Measurements from ENCODE around the gene STK38.
"Not testable (repeated sequence)": the region's sequence is repeated elsewhere in the genome, so short reads cannot be mapped to it uniquely, and the experiment has no call there.

STK38 gene

GRCh38 chr6:36489426-36489825 is 57.9 kb downstream of the STK38 start:
- H3K4me1 ChIP-seq (ENCODE audit: control insufficient read depth, low read depth, low read length), result no peaks in the 10 kb centered on the region
- no peaks in the 10 kb centered on the region for H3K27me3 ChIP-seq (ENCODE audit: insufficient read depth, low read length, poor library complexity)
- H2AK5ac ChIP-seq (ENCODE audit: low read length), result no peak overlapping the region
- H2BK5ac ChIP-seq (ENCODE audit: low read length), result no peak overlapping the region
- H2BK15ac ChIP-seq (replicated peaks; ENCODE audit: low read depth), result no peak overlapping the region
- H2BK120ac ChIP-seq (ENCODE audit: low read depth, low read length), result no peak overlapping the region
- H4K5ac ChIP-seq (ENCODE audit: low read length), result no peak overlapping the region
- H3K18ac ChIP-seq (ENCODE audit: low read length), result no peak overlapping the region
- no peaks in the 10 kb centered on the region for H3K79me1 ChIP-seq (ENCODE audit: low read length)
- H3K9ac ChIP-seq (ENCODE audit: low read length), result no peak overlapping the region
- no peaks in the 10 kb centered on the region for H3K79me2 ChIP-seq (ENCODE audit: control insufficient read depth, insufficient read depth, low read length)
- no peak overlapping the region for H3K27ac ChIP-seq (ENCODE audit: low read depth, low read length)
- no CpG with 5 or more reads among the region's 4 CpGs for WGBS (ENCODE audit: extremely low coverage, insufficient coverage, low lambda C conversion rate)
- no peak overlapping the region for H3K4ac ChIP-seq (ENCODE audit: low read depth, low read length)
- no peak overlapping the region for H3K23ac ChIP-seq (ENCODE audit: low read length)
- H3K4me3 ChIP-seq (ENCODE audit: low read length), result no peak overlapping the region
- peaks cover 2% of the 10 kb centered on the region for H3K36me3 ChIP-seq (ENCODE audit: control insufficient read depth, insufficient read depth, low read length)
- no peak overlapping the region for H4K8ac ChIP-seq (ENCODE audit: low read depth, low read length)
- H3K56ac ChIP-seq (ENCODE audit: low read length), result no peak overlapping the region
- H3K4me2 ChIP-seq (ENCODE audit: low read length), result no peak overlapping the region
- no peak for DNase-seq

DNA sequence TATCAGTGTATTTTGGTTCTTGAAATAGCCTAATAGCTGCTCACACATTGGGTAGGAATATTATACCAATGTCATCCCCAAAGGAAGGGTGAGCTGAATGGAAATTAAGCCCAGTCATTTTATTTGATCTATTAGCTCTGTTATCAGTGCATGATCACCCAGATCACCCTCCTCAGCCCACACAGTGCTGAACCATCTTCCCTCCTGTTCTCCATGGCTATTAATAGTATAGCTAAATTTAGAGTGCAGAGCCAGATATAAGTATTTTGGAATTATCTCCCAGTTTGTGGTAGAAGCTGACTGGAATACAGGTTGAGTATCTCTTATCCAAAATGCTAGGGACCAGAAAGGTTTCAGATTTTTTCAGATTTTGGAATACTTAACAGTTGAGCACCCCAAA is 59.1 kb downstream of the STK38 start:
- Histone ChIP-seq H3K4me1 (ENCODE audit: control insufficient read depth, low read depth, low read length) (no peaks in the 10 kb centered on the region), H3K36me3 (ENCODE audit: control insufficient read depth, insufficient read depth, low read length) (peaks cover 4% of the 10 kb centered on the region), H2BK15ac (replicated peaks; ENCODE audit: low read depth) (no peak overlapping the region), H3K9ac (ENCODE audit: low read length) (no peak overlapping the region), H3K79me1 (ENCODE audit: low read length) (no peaks in the 10 kb centered on the region), H3K27ac (ENCODE audit: low read depth, low read length) (no peak overlapping the region), H3K18ac (ENCODE audit: low read length) (no peak overlapping the region), H2BK5ac (ENCODE audit: low read length) (no peak overlapping the region), H3K56ac (ENCODE audit: low read length) (no peak overlapping the region), H2AK5ac (ENCODE audit: low read length) (no peak overlapping the region), H3K23ac (ENCODE audit: low read length) (no peak overlapping the region), H3K4me2 (ENCODE audit: low read length) (no peak overlapping the region), H4K8ac (ENCODE audit: low read depth, low read length) (no peak overlapping the region), H3K4me3 (ENCODE audit: low read length) (no peak overlapping the region), H3K27me3 (ENCODE audit: insufficient read depth, low read length, poor library complexity) (no peaks in the 10 kb centered on the region), H3K79me2 (ENCODE audit: control insufficient read depth, insufficient read depth, low read length) (no peaks in the 10 kb centered on the region), H3K4ac (ENCODE audit: low read depth, low read length) (no peak overlapping the region), H4K5ac (ENCODE audit: low read length) (no peak overlapping the region), H2BK120ac (ENCODE audit: low read depth, low read length) (no peak overlapping the region)
- no peak for DNase-seq

GRCh38 chr6:36487698-36488097 is 59.6 kb downstream of the STK38 start:
- no peaks in the 10 kb centered on the region for H3K79me2 ChIP-seq (ENCODE audit: control insufficient read depth, insufficient read depth, low read length)
- no CpG with 5 or more reads among the region's 1 CpG for WGBS (ENCODE audit: extremely low coverage, insufficient coverage, low lambda C conversion rate)
- H3K23ac ChIP-seq (ENCODE audit: low read length), result no peak overlapping the region
- H4K8ac ChIP-seq (ENCODE audit: low read depth, low read length), result no peak overlapping the region
- H2AK5ac ChIP-seq (ENCODE audit: low read length), result no peak overlapping the region
- H3K18ac ChIP-seq (ENCODE audit: low read length), result no peak overlapping the region
- H3K79me1 ChIP-seq (ENCODE audit: low read length), result no peaks in the 10 kb centered on the region
- H3K9ac ChIP-seq (ENCODE audit: low read length), result no peak overlapping the region
- peaks cover 4% of the 10 kb centered on the region for H3K36me3 ChIP-seq (ENCODE audit: control insufficient read depth, insufficient read depth, low read length)
- no peak overlapping the region for H2BK120ac ChIP-seq (ENCODE audit: low read depth, low read length)
- no peak for DNase-seq
- no peak overlapping the region for H3K4ac ChIP-seq (ENCODE audit: low read depth, low read length)
- H3K27ac ChIP-seq (ENCODE audit: low read depth, low read length), result no peak overlapping the region
- no peak overlapping the region for H3K4me2 ChIP-seq (ENCODE audit: low read length)
- H3K4me1 ChIP-seq (ENCODE audit: control insufficient read depth, low read depth, low read length), result no peaks in the 10 kb centered on the region
- no peak overlapping the region for H4K5ac ChIP-seq (ENCODE audit: low read length)
- H2BK5ac ChIP-seq (ENCODE audit: low read length), result no peak overlapping the region
- H3K27me3 ChIP-seq (ENCODE audit: insufficient read depth, low read length, poor library complexity), result no peaks in the 10 kb centered on the region
- H2BK15ac ChIP-seq (replicated peaks; ENCODE audit: low read depth), result no peak overlapping the region
- H3K4me3 ChIP-seq (ENCODE audit: low read length), result no peak overlapping the region
- no peak overlapping the region for H3K56ac ChIP-seq (ENCODE audit: low read length)

- Histone ChIP-seq H3K56ac (ENCODE audit: low read length) (no peak overlapping the region), H3K27me3 (ENCODE audit: insufficient read depth, low read length, poor library complexity) (no peaks in the 10 kb centered on the region), H3K18ac (ENCODE audit: low read length) (no peak overlapping the region), H2BK15ac (replicated peaks; ENCODE audit: low read depth) (no peak overlapping the region), H3K36me3 (ENCODE audit: control insufficient read depth, insufficient read depth, low read length) (peaks cover 11% of the 10 kb centered on the region), H3K23ac (ENCODE audit: low read length) (no peak overlapping the region), H2AK5ac (ENCODE audit: low read length) (no peak overlapping the region), H3K4ac (ENCODE audit: low read depth, low read length) (no peak overlapping the region), H3K4me3 (ENCODE audit: low read length) (no peak overlapping the region), H3K4me1 (ENCODE audit: control insufficient read depth, low read depth, low read length) (no peaks in the 10 kb centered on the region), H3K79me1 (ENCODE audit: low read length) (no peaks in the 10 kb centered on the region), H3K9ac (ENCODE audit: low read length) (no peak overlapping the region), H3K4me2 (ENCODE audit: low read length) (no peak overlapping the region), H4K8ac (ENCODE audit: low read depth, low read length) (no peak overlapping the region), H3K79me2 (ENCODE audit: control insufficient read depth, insufficient read depth, low read length) (no peaks in the 10 kb centered on the region), H4K5ac (ENCODE audit: low read length) (no peak overlapping the region), H2BK5ac (ENCODE audit: low read length) (no peak overlapping the region), H3K27ac (ENCODE audit: low read depth, low read length) (no peak overlapping the region), H2BK120ac (ENCODE audit: low read depth, low read length) (no peak overlapping the region)
- WGBS (ENCODE audit: extremely low coverage, insufficient coverage, low lambda C conversion rate), result no CpG with 5 or more reads among the region's 5 CpGs
- no peak for DNase-seq
Measured at GRCh38 chr6:36484736-36485135, 62.5 kb downstream of the STK38 start.

GRCh38 chr6:36483326-36483725 is 64.0 kb downstream of the STK38 start:
- not testable (repeated sequence) for H3K18ac ChIP-seq (ENCODE audit: low read length); H4K5ac ChIP-seq (ENCODE audit: low read length); H3K4ac ChIP-seq (ENCODE audit: low read depth, low read length); H3K27ac ChIP-seq (ENCODE audit: low read depth, low read length); H2BK5ac ChIP-seq (ENCODE audit: low read length); H3K79me2 ChIP-seq (ENCODE audit: control insufficient read depth, insufficient read depth, low read length); H3K4me3 ChIP-seq (ENCODE audit: low read length); H3K4me1 ChIP-seq (ENCODE audit: control insufficient read depth, low read depth, low read length); H2BK120ac ChIP-seq (ENCODE audit: low read depth, low read length); H3K56ac ChIP-seq (ENCODE audit: low read length); H3K23ac ChIP-seq (ENCODE audit: low read length); H3K79me1 ChIP-seq (ENCODE audit: low read length); H3K4me2 ChIP-seq (ENCODE audit: low read length); H3K9ac ChIP-seq (ENCODE audit: low read length); H2BK15ac ChIP-seq (replicated peaks; ENCODE audit: low read depth); DNase-seq; H4K8ac ChIP-seq (ENCODE audit: low read depth, low read length); H3K27me3 ChIP-seq (ENCODE audit: insufficient read depth, low read length, poor library complexity); H2AK5ac ChIP-seq (ENCODE audit: low read length)
- no CpG with 5 or more reads among the region's 5 CpGs for WGBS (ENCODE audit: extremely low coverage, insufficient coverage, low lambda C conversion rate)
- H3K36me3 ChIP-seq (ENCODE audit: control insufficient read depth, insufficient read depth, low read length), result peaks cover 11% of the 10 kb centered on the region

DNA sequence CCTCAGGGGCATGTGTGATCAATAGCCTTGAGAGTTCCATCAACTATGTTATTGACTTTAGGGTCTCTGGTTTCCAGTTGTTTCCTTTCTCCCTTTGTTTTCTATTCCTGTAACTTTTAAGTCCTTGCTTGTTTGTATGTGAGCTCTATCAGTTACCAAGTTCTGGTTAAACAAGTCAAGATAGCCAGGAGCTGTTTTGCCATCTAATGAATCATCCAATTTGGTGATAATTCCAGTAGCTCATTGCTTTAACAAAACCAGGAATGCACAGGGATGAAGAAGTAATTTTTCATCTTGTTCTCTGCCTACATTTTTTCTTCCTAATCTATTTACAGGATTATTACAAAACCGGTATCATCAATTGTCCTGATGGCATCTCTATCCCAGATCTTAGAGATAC is 68.0 kb downstream of the STK38 start:
- Histone ChIP-seq H3K4me3 (ENCODE audit: low read length) (no peak overlapping the region), H3K36me3 (ENCODE audit: control insufficient read depth, insufficient read depth, low read length) (peaks cover 9% of the 10 kb centered on the region), H3K4me1 (ENCODE audit: control insufficient read depth, low read depth, low read length) (no peaks in the 10 kb centered on the region), H3K27me3 (ENCODE audit: insufficient read depth, low read length, poor library complexity) (no peaks in the 10 kb centered on the region), H3K27ac (ENCODE audit: low read depth, low read length) (no peak overlapping the region), H4K5ac (ENCODE audit: low read length) (no peak overlapping the region), H3K18ac (ENCODE audit: low read length) (no peak overlapping the region), H2BK120ac (ENCODE audit: low read depth, low read length) (no peak overlapping the region), H3K23ac (ENCODE audit: low read length) (no peak overlapping the region), H4K8ac (ENCODE audit: low read depth, low read length) (no peak overlapping the region), H3K4me2 (ENCODE audit: low read length) (no peak overlapping the region), H2BK5ac (ENCODE audit: low read length) (no peak overlapping the region), H3K79me2 (ENCODE audit: control insufficient read depth, insufficient read depth, low read length) (no peaks in the 10 kb centered on the region), H3K9ac (ENCODE audit: low read length) (no peak overlapping the region), H3K4ac (ENCODE audit: low read depth, low read length) (no peak overlapping the region), H2BK15ac (replicated peaks; ENCODE audit: low read depth) (no peak overlapping the region), H3K79me1 (ENCODE audit: low read length) (no peaks in the 10 kb centered on the region), H2AK5ac (ENCODE audit: low read length) (no peak overlapping the region), H3K56ac (ENCODE audit: low read length) (no peak overlapping the region)
- WGBS (ENCODE audit: extremely low coverage, insufficient coverage, low lambda C conversion rate), result no CpG with 5 or more reads among the region's 1 CpG
- DNase-seq, result no peak

All from mesendoderm (in vitro differentiated cells).